Activated CD8-positive, alpha-beta memory T cell treated with anti-CD3 and anti-CD28 coated beads, Interleukin-2, amount 50 U/mL, for 1 hour (primary cell): ENCODE results near the gene UBQLN4.
"Not testable (repeated sequence)": the region's sequence is repeated elsewhere in the genome, so short reads cannot be mapped to it uniquely, and the experiment has no call there.

Source experiments
- DNase-seq: peaks from one replicate; pipeline ENCODE4 v3.0.0-alpha.2; 2020; ENCODE audit errors: extremely low read depth

Gene UBQLN4

GRCh38 chr1:156081180-156081916, 27.8 kb upstream of the UBQLN4 start:
- DNase-seq: no peak

DNA sequence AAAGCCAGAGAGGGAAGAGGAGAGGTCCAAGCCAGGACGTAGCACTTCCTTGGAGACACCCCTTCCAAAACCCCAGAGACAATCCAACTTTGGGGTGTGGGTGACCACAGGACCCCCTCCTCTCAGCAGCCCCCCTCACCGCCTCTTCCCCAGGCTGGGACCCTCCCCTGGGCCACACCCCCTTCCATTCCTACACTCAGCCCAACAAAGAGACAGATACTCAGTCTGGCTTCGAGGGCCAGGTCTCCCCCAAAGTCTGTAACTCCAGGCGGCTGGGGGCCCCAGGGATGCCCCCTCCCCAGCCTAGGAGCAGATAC, 27.2 kb upstream of the UBQLN4 start:
- no peak for DNase-seq

- no peak for DNase-seq
These were observed 26.8 kb upstream of the UBQLN4 start for GRCh38 chr1:156080241-156080862.

- DNase-seq: no peak
These were observed 26.2 kb upstream of the UBQLN4 start for GRCh38 chr1:156079762-156080161.

DNA sequence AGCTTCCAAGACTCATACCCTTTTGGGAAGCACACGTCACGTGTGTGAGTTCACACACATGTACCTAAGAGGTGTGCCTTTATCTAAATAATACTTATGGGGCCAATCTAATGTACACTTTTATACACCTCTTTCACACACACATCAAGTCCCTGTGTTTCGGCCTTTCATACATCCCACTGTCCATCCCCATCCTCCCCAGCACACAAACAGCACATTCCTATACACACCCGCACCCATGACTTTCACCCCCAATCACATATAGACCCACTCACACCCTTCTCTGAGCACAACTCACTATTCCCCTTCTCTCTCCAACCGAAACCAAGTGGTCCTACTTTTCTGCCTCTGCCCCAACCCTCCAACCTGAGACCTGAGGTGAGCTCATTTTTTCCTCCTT, 25.1 kb upstream of the UBQLN4 start:
- no peak for DNase-seq

- DNase-seq: no peak
These were observed 23.8 kb upstream of the UBQLN4 start for GRCh38 chr1:156077430-156077760.

GRCh38 chr1:156076609-156077429, 23.2 kb upstream of the UBQLN4 start:
- no peak for DNase-seq

- DNase-seq: no peak
These were observed 22.2 kb upstream of the UBQLN4 start for GRCh38 chr1:156075775-156076204.

- DNase-seq: no peak
These were observed 21.6 kb upstream of the UBQLN4 start for GRCh38 chr1:156075162-156075561.

GRCh38 chr1:156074661-156075060, 21.1 kb upstream of the UBQLN4 start:
- no peak for DNase-seq

DNA sequence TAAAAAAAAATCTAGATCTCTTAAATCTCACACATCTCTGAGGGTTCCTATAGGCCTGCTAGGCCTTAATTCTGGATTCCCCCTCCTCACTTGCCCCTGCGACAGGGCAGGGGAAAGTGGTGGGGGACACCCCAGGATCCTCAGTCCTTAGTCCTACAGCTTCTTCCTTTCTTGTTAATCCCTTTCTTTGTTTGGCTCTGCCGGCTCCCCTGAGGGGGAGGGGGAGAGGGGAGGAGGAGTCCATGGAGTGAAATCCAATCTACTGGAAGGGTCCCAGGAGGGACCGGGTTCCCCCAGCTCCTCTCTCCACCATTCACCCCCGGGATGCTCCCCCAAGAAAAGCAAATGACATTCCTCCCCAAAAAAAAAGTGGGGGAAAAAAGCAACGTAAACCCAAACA, 20.1 kb upstream of the UBQLN4 start:
- no peak for DNase-seq

- DNase-seq: no peak
These were observed 19.6 kb upstream of the UBQLN4 start for GRCh38 chr1:156073110-156073687.

DNA sequence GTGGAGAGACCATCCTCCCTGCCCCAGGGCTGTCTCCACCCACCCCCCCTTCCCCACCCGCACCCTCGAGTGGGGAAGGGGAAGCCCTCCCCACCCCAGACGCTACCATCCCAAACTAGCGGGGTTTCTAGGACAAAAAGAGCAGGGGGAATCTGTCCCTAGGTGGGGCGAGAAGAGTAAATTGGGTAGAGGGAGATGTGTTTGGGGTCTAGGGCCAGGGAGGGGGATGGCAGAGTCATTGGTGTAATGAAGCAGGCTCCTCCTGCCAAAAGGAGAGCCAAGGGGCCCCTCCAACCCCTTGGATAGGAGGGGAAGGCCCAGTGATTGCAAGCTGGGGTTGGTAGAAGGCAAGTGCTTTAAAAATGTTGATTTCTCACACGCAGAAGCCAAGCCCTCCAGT, 18.7 kb upstream of the UBQLN4 start:
- no peak for DNase-seq

GRCh38 chr1:156071332-156071816, 17.8 kb upstream of the UBQLN4 start:
- not testable (repeated sequence) for DNase-seq

- DNase-seq: no peak
These were observed 16.9 kb upstream of the UBQLN4 start for GRCh38 chr1:156070548-156070947.

DNA sequence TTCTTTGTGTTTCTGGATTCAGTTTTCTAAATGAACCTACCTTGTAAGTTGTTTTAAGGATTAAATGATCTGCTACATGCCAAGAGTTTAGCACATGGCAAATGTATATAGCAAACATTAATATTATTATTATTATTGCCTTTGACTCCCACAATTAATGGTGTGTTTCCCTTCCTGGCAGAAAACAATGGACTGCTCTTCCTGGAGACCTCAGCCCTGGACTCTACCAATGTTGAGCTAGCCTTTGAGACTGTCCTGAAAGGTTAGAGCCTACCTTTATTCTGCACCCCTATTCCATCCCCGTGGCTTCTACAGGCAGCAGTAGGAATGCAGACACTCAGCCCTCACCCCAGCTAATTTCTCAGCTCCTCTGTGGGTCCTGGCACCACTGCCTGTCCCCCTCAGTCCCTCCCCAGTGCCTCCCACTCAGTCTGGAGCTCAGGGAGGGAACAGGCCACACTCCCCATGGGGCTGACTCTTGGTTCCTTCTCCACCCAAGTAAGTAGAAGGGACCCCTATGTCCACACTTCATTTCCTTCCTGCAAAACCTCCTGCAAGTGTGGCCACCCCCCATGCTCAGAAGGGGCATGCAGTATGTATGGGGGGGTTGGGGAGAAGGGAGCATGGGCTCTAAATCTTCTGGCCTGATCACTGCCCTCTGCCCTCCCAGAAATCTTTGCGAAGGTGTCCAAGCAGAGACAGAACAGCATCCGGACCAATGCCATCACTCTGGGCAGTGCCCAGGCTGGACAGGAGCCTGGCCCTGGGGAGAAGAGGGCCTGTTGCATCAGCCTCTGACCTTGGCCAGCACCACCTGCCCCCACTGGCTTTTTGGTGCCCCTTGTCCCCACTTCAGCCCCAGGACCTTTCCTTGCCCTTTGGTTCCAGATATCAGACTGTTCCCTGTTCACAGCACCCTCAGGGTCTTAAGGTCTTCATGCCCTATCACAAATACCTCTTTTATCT, 16.2 kb upstream of the UBQLN4 start:
- no peak for DNase-seq

- no peak for DNase-seq
These were observed 13.7 kb upstream of the UBQLN4 start for GRCh38 chr1:156067262-156067661.

DNA sequence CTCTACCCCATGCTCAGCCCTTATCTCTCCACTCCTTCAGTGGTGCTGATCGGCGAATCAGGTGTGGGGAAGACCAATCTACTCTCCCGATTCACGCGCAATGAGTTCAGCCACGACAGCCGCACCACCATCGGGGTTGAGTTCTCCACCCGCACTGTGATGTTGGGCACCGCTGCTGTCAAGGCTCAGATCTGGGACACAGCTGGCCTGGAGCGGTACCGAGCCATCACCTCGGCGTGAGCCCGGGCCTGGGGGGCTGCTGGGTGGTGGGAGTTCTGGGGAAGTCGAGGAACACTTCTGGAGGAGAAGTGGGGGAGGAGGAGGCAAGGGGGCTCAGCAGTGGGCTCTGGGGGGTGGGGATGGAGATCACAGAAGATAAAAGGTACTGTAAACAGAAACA, 12.3 kb upstream of the UBQLN4 start:
- DNase-seq: no peak

- DNase-seq: no peak
These were observed 11.6 kb upstream of the UBQLN4 start for GRCh38 chr1:156065212-156065611.

DNA sequence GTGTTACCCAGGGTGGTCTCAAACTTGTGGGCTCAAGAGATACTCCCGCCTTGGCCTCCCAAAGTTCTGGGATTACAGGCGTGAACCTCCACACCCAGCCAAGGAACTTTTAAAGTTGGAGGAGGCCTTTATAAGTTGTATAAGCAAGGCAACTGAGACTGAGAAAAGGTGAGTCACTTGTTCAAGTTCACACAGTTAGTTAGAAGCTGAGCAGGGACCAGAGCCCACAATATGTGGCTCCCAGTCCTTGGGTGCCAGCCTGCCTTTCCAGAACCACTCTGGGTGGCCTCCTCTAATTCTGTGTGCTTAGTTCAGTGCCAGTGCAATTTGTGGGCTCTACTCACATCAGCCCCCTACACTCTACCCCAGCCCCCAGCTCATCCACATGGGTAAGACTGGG, 11.0 kb upstream of the UBQLN4 start:
- DNase-seq: no peak

- DNase-seq: no peak
These were observed 10.3 kb upstream of the UBQLN4 start for GRCh38 chr1:156063997-156064285.

GRCh38 chr1:156062189-156062588, 8.6 kb upstream of the UBQLN4 start:
- no peak for DNase-seq
